RKO (cell line): Measurements from ENCODE around the gene LRIG1.

ENCODE experiments used
- DNase-seq: peaks from one replicate; pipeline ENCODE4 v3.0.0-alpha.2; 2016; ENCODE audit warnings: low spot score

The LRIG1 gene

GRCh38 chr3:66401157-66401550 is 99.7 kb downstream of the LRIG1 start:
- no peak for DNase-seq

- DNase-seq: no peak
Observed at GRCh38 chr3:66400411-66401156, 100.2 kb downstream of the LRIG1 start.

GRCh38 chr3:66399529-66400232 is 101.1 kb downstream of the LRIG1 start:
- no peak for DNase-seq

GRCh38 chr3:66398228-66399025 is 102.4 kb downstream of the LRIG1 start:
- no peak for DNase-seq

GRCh38 chr3:66397745-66398144 is 103.1 kb downstream of the LRIG1 start:
- DNase-seq: no peak

GRCh38 chr3:66396888-66397287 is 103.9 kb downstream of the LRIG1 start:
- DNase-seq: no peak

GRCh38 chr3:66396161-66396760 is 104.6 kb downstream of the LRIG1 start:
- no peak for DNase-seq

GRCh38 chr3:66395635-66396034 is 105.2 kb downstream of the LRIG1 start:
- DNase-seq: no peak

- DNase-seq: no peak
Observed at GRCh38 chr3:66394753-66395249, 106.0 kb downstream of the LRIG1 start.

- DNase-seq: no peak
Observed at GRCh38 chr3:66394019-66394752, 106.6 kb downstream of the LRIG1 start.

- no peak for DNase-seq
Observed at GRCh38 chr3:66393333-66394005, 107.4 kb downstream of the LRIG1 start.

- no peak for DNase-seq
Observed at GRCh38 chr3:66392966-66393332, 107.9 kb downstream of the LRIG1 start.

GRCh38 chr3:66392512-66392911 is 108.3 kb downstream of the LRIG1 start:
- DNase-seq: no peak

- no peak for DNase-seq
Observed at GRCh38 chr3:66390013-66390412, 110.8 kb downstream of the LRIG1 start.

- no peak for DNase-seq
Observed at GRCh38 chr3:66386925-66387650, 113.7 kb downstream of the LRIG1 start.

GRCh38 chr3:66386011-66386924 is 114.6 kb downstream of the LRIG1 start:
- DNase-seq: no peak

- DNase-seq: no peak
Observed at GRCh38 chr3:66385066-66385465, 115.8 kb downstream of the LRIG1 start.

GRCh38 chr3:66383998-66384745 is 116.7 kb downstream of the LRIG1 start:
- DNase-seq: no peak
